Measurements from ENCODE around the gene BRD3.

DNA sequence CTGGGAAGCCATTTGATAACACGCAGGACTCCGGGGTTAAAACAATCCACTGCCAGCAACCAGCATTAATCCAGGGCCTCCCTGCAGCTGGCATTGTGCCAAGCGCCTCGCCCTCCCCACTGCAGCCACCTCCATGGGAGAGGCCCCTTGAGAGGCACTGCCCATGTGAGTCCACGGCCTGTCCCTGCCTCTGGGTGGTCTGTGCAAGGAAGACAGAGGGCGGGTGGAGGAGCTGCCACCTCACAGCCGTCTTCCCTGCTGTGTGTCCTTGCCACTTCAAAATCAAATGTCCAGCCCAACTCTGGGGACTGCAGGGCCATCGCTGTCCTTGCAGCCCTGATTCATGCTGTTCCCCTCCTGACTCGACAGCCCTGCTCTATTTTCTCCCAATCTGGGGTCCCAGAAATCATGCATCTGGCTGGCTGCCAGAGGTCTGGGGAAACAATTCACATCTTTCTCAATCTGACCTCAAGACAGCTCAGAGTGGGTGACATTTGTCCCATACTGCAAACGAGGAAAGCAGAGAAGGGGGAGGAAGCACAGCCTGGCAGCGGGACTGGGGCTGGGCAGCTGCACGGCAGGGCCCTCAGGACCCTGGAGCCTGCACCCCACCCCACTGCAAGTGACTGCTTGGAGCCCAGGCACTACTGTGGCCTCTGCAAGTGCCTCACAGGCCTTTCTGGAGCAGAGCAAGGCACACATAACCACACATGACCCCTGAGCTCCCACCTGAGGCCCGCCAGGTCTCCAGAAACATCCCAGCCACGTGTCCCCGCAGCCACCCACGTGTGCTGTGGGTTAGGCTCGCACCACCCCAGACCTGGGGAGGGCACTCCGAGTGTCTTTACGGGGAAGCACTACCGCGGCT, 26.8 kb downstream of the BRD3 start:
- no peak for TF ChIP-seq CTCF (IDR thresholded peaks at IDR 0.05)
- no peak for TF ChIP-seq POLR2A (IDR thresholded peaks at IDR 0.05)

Data from heart left ventricle (tissue), 13 donors.